PFSK-1 (cell line): Measurements from ENCODE around the gene VSIG10L2.

Experiments used
- POLR2AphosphoS5 ChIP-seq: IDR thresholded peaks from 2 replicates; pipeline ENCODE4 v1.6.1; 2012; ENCODE audit warnings: low read depth, mild to moderate bottlenecking, control low read depth, low read length, moderate library complexity
- SIN3A ChIP-seq: IDR thresholded peaks from 2 replicates; pipeline ENCODE4 v1.6.1; 2012; ENCODE audit warnings: mild to moderate bottlenecking, low read length, moderate library complexity, borderline replicate concordance; ENCODE audit not compliant: insufficient read depth
- TAF1 ChIP-seq: IDR thresholded peaks from 2 replicates; pipeline ENCODE4 v1.6.1; 2012; ENCODE audit warnings: low read length, control low read depth, borderline replicate concordance; ENCODE audit not compliant: insufficient read depth

- TF ChIP-seq TAF1 (no peak), POLR2AphosphoS5 (no peak), SIN3A (no peak)
Observed at GRCh38 chr11:125932301-125932700, 13.5 kb upstream of the VSIG10L2 start.
